ENCODE results near the gene TPI1.

DNA sequence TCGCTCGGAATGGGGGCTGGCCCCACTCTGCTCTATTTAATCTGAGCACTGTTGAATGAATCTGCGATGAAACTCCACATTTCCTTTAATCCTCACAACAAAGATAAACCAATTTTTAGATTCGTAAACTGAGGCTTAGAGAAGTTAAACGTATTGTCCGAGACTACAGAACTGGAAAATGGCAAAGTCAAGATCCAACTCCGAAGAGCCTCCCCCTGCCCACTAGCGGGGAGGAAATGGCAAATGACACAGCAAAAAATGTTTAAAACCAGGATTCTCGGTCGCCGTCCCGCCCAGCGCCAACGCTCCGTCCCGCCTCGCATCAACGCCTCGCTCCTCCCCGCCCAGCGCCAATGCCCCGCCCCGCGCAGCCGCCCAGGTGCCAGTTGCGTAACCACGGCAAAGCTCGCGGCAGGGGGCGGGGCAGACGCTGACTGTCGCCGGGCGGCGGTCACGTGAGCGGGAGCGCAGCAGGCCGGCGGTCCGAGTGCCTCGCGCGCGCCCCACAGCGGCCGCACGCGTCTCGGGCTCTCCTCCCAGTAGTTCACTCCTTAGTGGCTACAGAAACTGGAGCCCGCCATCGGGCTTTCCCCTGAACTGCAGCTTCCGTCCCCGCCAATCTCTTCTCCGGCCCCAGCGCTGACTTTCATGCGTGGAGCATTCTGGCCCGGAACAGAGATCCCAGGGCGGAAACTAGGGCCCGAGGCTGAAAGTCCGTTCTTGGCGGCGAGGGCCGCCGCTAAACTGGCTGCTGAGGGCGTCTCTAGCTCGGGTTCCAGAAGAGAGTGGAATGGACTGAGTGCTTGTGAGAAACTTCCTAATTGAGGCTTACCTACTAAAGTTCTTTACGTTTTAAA, 23.7 kb downstream of the TPI1 start:
- TF ChIP-seq TAF1 (IDR thresholded peaks at IDR 0.05; ENCODE audit: low read depth) (peak; percentile 97), ZBTB7A (IDR thresholded peaks at IDR 0.05; ENCODE audit: low read depth) (no peak), EGR1 (IDR thresholded peaks at IDR 0.05) (no peak; the same call in 1 of the 2 replicates), RAD21 (IDR thresholded peaks at IDR 0.05; ENCODE audit: low read depth) (peak; percentile 57; the same call in 1 of the 2 replicates), EP300 (IDR thresholded peaks at IDR 0.05; ENCODE audit: borderline replicate concordance) (peak; percentile 25; the same call in 1 of the 2 replicates), CREB1 (IDR thresholded peaks at IDR 0.05; ENCODE audit: low read depth) (no peak; the same call in 1 of the 2 replicates), CEBPB (IDR thresholded peaks at IDR 0.05) (peak; percentile 99), FOXM1 (IDR thresholded peaks at IDR 0.05; ENCODE audit: borderline replicate concordance, low read depth) (no peak)
- TF ChIP-seq, protein P1, sequence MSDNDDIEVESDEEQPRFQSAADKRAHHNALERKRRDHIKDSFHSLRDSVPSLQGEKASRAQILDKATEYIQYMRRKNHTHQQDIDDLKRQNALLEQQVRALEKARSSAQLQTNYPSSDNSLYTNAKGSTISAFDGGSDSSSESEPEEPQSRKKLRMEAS (IDR thresholded peaks at IDR 0.05) = peak; percentile 90
